ENCODE results near the gene BCS1L.

Gene BCS1L

DNA sequence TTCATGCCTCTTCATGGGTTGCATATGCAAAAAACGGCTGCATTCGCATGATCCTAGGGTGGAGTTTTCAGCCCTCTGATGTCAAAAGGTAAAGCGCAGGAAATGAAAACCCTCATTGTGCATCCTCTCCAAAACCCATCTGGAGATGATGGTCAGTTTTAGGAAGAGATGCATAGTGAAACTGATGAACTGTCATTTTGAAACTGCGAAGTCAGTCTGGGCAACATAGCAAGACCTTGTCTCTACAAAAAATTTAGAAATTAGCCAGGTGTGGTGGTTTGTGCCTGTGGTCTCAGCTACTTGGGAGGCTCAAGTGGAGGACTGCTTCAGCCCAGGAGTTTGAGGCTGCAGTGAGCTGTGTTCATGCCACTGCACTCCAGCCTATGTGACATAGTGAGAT lies 48.6 kb downstream of the BCS1L start:
- TF ChIP-seq TAF1 (IDR thresholded peaks at IDR 0.05; ENCODE audit: low read depth, low read length): no peak
- no peak for TF ChIP-seq POLR2AphosphoS5 (IDR thresholded peaks at IDR 0.05; ENCODE audit: low read depth, low read length)
- TF ChIP-seq SPI1 (IDR thresholded peaks at IDR 0.05; ENCODE audit: low read depth, low read length): no peak
- TF ChIP-seq PAX5 (IDR thresholded peaks at IDR 0.05; ENCODE audit: insufficient read depth, low read length, severe bottlenecking): no peak
- TF ChIP-seq POU2F2 (IDR thresholded peaks at IDR 0.05; ENCODE audit: low read depth, low read length): no peak
- no peak for TF ChIP-seq POLR2A (IDR thresholded peaks at IDR 0.05; ENCODE audit: low read depth, low read length)
- DNase-seq (ENCODE audit: insufficient read length, low spot score): peak; percentile 18
- FAIRE-seq: peak; percentile 62

DNA sequence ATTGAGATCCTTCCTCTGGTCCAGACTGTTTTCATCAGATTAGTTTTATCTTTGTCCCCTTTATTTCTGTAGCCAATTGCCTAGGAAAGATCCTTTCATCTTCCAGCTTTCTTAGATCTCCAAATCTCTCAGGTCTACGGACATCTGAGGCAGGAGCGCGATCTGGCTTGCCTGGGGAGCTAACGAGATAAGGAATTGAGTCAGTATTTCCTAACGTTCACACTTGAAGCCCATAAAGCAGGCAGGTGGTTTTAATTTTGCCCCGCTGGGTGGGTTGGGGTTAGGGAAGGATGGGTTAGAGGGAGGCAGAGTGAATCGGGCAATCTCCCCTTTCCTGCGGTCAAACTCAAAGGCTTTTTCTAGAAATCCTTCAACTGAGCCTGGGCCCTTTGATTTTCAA lies 50.4 kb downstream of the BCS1L start:
- FAIRE-seq (no peak), DNase-seq (ENCODE audit: insufficient read length, low spot score) (no peak)
- TF ChIP-seq POLR2A (IDR thresholded peaks at IDR 0.05; ENCODE audit: low read depth, low read length) (no peak), PAX5 (IDR thresholded peaks at IDR 0.05; ENCODE audit: insufficient read depth, low read length, severe bottlenecking) (no peak), TAF1 (IDR thresholded peaks at IDR 0.05; ENCODE audit: low read depth, low read length) (no peak), SPI1 (IDR thresholded peaks at IDR 0.05; ENCODE audit: low read depth, low read length) (no peak), POLR2AphosphoS5 (IDR thresholded peaks at IDR 0.05; ENCODE audit: low read depth, low read length) (no peak), POU2F2 (IDR thresholded peaks at IDR 0.05; ENCODE audit: low read depth, low read length) (no peak)

DNA sequence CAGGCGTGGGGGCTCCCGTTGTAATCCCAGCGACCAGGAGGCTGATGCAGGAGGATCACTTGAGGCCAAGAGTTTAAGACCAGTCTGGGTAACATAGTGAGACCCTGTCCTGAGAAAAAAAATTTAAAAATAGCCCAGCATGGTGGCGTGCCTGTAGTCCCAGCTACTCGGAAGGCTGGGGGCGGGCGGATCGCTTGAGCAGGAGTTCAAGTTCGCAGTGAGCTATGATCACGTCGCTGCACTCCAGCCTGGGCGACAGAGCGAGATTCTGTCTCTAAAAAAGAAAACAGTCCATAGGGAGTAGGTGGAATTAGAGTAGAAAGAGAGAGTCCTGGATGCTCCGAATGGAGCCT lies 50.8 kb downstream of the BCS1L start:
- FAIRE-seq (no peak), DNase-seq (ENCODE audit: insufficient read length, low spot score) (no peak)
- no peak for TF ChIP-seq TAF1 (IDR thresholded peaks at IDR 0.05; ENCODE audit: low read depth, low read length)
- no peak for TF ChIP-seq POLR2A (IDR thresholded peaks at IDR 0.05; ENCODE audit: low read depth, low read length)
- TF ChIP-seq POU2F2 (IDR thresholded peaks at IDR 0.05; ENCODE audit: low read depth, low read length): no peak
- no peak for TF ChIP-seq PAX5 (IDR thresholded peaks at IDR 0.05; ENCODE audit: insufficient read depth, low read length, severe bottlenecking)
- no peak for TF ChIP-seq POLR2AphosphoS5 (IDR thresholded peaks at IDR 0.05; ENCODE audit: low read depth, low read length)
- no peak for TF ChIP-seq SPI1 (IDR thresholded peaks at IDR 0.05; ENCODE audit: low read depth, low read length)

DNA sequence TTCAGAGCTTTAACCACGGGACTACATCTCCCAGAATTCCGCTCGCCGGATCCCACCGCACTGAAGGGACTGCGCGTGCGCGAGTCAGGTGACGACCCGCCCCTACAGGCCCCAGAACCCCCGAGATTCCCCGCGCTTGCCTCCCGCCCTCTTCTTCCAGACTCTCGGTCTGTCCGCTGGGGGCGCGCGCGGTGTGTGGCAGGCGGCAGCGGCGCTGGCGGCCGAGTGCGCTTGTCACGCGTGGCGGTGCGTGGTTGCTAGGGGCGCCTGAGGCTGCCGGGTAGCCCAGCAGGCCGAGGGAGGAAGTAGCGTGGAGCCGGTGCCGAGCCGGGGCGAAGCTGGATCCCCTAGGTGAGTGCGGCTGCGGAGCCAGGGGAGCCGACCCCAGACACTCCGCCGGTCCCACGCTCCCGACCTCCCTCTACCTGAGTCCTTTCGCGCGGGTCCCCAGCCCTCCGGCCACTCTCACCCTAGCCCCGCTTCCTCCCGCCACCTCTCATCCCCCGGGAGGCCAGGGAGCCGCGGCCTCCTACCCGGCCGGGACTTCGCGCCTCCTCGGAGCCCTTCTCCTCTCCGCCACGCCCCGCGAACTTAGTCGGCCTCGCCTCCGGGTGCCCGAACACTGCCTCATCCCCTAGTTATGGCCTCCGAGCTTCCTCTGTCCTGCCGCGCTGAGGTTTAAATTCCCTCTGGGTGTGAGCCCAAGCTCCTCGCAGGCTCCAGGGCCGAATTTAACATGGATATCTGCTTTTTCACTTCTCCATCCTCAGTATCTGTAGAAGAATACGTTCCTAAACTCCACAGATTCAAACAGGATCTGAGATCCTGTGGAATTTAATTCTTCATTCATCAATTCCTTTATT lies 51.4 kb downstream of the BCS1L start, which contains the start of gene TTLL4:
Gene TTLL4 (plus strand): TSS at position 149 of the 863 bp plus-strand sequence. CDS start 26,842 bp downstream, outside the sequence.
- FAIRE-seq: peak; percentile 94
- TF ChIP-seq PAX5 (IDR thresholded peaks at IDR 0.05; ENCODE audit: insufficient read depth, low read length, severe bottlenecking) (peak; percentile 57), TAF1 (IDR thresholded peaks at IDR 0.05; ENCODE audit: low read depth, low read length) (no peak), POLR2AphosphoS5 (IDR thresholded peaks at IDR 0.05; ENCODE audit: low read depth, low read length) (0 out of 2 replicates have a peak, but pooled peaks have one; percentile 20), POLR2A (IDR thresholded peaks at IDR 0.05; ENCODE audit: low read depth, low read length) (0 out of 2 replicates have a peak, but pooled peaks have one; percentile 18), POU2F2 (IDR thresholded peaks at IDR 0.05; ENCODE audit: low read depth, low read length) (peak; percentile 26; the same call in 1 of the 2 replicates), SPI1 (IDR thresholded peaks at IDR 0.05; ENCODE audit: low read depth, low read length) (peak; percentile 51)
- peak; percentile 92 for DNase-seq (ENCODE audit: insufficient read length, low spot score)

DNA sequence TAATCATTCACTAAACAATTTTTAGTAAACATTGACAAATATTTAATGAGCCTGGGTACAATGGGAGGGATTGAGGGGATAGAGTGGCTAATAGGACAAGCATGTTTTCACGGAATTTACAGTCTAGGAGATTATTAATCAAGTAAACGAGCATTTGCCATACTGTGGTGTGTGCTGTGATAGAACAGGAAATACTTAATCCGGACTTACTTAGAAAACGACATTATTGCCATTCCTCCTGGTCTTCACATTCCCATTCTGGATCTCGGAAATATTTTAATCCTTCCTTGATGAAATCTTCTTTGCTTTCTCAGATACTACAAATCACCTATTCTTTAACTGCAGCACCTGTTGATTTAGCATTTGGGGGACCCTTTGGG lies 52.1 kb downstream of the BCS1L start:
- FAIRE-seq: peak; percentile 33
- TF ChIP-seq SPI1 (IDR thresholded peaks at IDR 0.05; ENCODE audit: low read depth, low read length) (no peak), POLR2A (IDR thresholded peaks at IDR 0.05; ENCODE audit: low read depth, low read length) (no peak), POLR2AphosphoS5 (IDR thresholded peaks at IDR 0.05; ENCODE audit: low read depth, low read length) (no peak)
- DNase-seq (ENCODE audit: insufficient read length, low spot score): no peak
